ENCODE results near the gene LGMN.

LGMN gene

DNA sequence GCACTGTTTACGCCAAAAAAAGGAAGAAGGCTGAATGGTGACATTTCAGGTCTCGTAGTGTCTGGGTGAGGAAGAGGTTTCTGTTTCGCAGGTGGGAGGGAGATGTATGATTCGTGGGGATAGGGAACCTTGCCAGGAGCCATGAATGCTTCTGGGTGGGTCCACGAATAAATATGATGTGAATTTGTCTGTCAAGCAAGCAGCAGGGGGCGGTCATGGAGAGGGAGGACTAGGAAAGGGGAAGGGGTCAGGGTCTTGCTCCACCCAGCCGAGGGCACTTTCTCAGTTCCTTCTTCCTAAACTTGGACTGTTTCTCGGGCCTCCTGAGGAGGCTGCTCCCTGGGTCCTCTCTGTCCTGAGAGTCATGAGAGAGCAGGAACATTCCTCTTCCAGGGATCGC is 72.5 kb downstream of the LGMN start:
- DNase-seq (ENCODE audit: low spot score), result peak; percentile 44

DNA sequence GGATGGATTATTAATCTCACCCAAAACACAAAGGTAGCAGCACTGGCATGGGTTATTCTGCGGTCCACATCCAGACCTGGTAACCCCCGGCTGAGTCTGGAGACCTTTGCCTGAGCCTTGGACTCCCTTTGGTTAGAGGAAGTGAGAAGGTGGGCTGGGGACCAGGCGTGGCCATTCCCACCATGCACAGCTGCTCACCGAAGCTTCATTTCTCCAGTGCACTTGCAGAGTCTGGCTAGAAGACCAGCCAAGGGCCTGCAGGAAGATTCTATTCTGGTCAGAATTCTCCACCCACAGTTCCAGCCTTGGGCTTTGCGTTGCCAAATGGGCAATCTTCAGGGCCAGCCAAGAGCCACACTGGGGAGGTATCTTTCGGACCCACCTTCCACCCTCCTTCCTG is 73.0 kb downstream of the LGMN start:
- DNase-seq (ENCODE audit: low spot score), result no peak

DNA sequence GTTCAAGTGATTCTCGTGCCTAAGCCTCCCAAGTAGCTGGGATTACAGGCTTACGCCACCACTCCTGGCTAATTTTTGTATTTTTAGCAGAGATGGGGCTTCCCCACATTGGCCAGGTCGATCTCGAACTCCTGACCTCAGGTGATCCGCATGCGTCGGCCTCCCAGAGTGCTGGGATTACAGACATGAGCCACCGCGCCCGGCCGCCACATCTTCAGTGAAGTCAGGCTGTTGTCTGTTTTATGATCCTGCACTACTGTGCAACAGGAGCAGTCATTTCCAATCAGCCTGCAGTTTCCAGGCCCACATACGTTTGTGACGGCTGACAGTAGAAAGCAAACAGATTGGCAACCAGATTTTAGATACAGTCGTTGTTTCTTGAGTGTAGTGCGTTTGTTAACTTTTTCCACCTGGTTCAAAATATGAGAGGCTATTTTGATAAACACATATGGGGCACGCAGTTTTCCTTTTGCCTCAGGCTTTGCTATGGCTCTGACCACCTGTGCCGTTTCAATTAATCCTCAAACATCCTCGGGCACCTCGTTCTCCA is 74.8 kb downstream of the LGMN start:
- no peak for DNase-seq (ENCODE audit: low spot score)

- DNase-seq (ENCODE audit: low spot score), result no peak
These were observed 77.6 kb downstream of the LGMN start for GRCh38 chr14:92670643-92671366.

DNA sequence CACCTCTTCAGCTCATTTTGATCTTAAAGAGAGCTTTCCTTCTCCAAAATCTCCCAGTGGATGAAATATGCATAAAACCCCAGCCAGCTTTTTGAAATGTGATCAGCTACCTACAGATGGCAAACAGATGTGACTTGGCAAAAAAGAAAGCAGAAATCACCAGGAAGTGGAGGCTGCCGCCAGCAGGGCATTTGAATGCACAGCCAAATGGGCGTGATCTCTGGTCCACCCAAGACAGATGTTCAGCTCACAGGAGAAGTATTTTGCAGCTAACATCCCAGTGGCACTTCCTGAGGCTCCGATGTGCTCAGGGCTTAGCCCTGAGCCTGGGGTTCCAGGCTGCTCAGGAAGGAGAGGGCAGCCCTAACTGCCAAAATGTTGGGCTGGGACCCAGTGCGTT is 78.3 kb downstream of the LGMN start:
- DNase-seq (ENCODE audit: low spot score), result no peak

DNA sequence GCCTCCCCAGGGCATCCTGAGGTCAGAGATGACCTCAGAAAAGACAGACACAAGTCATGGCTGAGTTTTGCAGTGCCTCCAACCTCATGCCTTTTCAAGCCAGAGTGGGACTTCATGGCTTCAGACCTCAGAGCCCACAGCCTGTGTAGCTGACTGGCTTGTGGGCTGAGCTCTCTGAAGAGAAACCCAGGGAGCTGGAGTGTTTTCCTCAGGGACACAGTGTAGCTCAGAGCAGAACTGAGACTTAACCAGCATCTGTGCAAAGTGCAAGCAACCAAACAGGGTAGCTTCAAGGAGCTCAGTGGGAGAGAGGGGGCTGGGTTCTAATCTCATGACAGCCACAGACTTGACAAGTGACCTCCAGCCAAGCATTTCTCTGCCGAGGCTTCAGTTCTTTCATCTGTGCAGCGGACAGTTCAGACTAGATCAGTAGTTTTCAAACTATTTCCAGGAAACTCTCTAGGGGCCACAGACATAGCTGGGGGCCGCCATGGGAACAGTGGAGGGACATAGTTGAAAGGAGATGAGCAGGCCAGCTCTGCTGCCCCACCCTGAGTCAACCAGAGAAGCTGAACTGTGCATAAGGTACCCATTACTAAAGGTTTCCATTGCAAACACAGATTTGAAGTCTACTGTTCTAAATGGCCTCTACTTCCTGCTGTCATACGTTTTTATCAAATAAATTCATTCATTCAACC is 80.0 kb downstream of the LGMN start:
- DNase-seq (ENCODE audit: low spot score), result no peak

DNA sequence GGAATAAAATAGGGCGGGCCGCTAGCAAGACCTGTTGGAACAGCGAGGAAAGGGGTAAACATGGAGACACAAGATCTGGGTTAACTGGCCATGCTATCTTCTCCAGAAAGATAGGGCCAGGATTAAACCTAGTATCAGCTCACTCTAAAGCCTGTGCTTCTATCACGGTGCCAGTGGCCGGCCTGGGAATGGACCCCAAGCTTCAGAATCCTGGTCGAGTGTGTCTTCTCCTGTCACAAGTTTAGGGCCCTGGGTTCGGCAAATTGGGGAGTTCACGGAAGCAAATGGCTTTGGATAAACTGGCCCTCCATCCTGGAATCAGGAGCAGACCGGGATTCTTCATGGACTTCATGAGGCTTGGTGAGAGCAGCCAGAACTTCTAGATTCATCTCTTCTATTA is 82.2 kb downstream of the LGMN start:
- DNase-seq (ENCODE audit: low spot score), result no peak

GRCh38 chr14:92665661-92666110 is 82.7 kb downstream of the LGMN start:
- no peak for DNase-seq (ENCODE audit: low spot score)

- DNase-seq (ENCODE audit: low spot score), result no peak
These were observed 85.4 kb downstream of the LGMN start for GRCh38 chr14:92663049-92663448.

DNA sequence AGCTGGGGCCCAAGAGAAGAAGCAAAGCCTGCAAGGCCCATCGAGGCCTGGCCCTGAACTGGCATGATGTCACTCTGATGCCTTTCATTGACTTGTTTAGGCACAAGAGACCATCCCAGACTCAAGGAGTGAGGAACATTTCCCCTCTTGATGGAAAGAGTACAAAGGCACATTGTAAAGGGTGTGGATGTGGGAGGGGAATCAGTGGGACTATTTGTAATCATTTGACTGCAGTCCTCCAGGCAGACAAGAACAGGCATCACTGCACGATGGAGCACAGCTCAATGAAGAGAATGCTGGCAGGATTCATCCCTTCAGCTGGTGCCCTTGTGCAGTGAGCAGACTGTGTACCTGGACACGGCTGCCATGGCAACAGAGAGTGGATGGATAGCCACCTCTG is 87.9 kb downstream of the LGMN start:
- DNase-seq (ENCODE audit: low spot score), result peak; percentile 22

GRCh38 chr14:92659765-92660561 is 88.5 kb downstream of the LGMN start:
- peak; percentile 81 for DNase-seq (ENCODE audit: low spot score)

GRCh38 chr14:92658684-92659083 is 89.7 kb downstream of the LGMN start:
- DNase-seq (ENCODE audit: low spot score), result no peak

GRCh38 chr14:92658160-92658559 is 90.3 kb downstream of the LGMN start:
- no peak for DNase-seq (ENCODE audit: low spot score)

GRCh38 chr14:92657457-92658142 is 90.8 kb downstream of the LGMN start:
- peak; percentile 42 for DNase-seq (ENCODE audit: low spot score)

DNA sequence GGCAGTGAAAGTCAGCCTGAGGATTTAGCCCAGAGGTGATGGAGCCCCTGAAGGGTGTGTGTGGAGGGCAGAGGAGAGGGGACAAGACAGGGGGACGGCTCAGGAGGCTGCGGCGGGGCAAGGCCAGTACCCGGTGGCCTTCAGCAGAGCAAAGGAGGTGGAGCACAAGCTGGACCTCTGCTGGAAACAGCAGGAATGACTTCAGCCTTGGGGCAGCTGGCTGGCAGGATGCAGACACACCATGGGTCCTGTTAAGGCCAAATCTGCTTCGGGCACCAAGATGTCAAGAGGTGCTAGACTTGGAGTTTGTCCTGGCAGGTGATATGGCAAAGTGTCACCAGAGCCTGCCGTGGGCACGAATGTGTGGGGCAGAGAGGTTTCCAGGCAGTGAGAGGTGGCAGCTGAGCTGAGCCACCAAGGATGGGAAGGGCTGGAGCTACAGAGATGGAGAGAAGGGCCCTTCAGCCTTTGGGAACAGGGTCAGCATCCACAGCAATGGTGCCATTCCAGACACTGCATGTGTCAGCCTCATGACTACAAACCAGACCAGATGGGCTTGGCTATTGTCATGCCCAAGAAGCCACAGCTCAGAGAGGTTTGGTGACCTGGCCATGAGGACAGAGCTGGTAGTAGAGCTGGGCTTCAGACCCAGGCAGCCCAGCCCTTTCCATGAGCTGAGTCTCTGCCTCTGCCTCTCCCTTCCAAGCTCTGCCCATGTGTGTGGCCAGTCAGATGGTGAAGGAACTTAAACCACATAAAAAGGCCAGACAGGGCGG is 91.9 kb downstream of the LGMN start:
- DNase-seq (ENCODE audit: low spot score), result no peak

DNA sequence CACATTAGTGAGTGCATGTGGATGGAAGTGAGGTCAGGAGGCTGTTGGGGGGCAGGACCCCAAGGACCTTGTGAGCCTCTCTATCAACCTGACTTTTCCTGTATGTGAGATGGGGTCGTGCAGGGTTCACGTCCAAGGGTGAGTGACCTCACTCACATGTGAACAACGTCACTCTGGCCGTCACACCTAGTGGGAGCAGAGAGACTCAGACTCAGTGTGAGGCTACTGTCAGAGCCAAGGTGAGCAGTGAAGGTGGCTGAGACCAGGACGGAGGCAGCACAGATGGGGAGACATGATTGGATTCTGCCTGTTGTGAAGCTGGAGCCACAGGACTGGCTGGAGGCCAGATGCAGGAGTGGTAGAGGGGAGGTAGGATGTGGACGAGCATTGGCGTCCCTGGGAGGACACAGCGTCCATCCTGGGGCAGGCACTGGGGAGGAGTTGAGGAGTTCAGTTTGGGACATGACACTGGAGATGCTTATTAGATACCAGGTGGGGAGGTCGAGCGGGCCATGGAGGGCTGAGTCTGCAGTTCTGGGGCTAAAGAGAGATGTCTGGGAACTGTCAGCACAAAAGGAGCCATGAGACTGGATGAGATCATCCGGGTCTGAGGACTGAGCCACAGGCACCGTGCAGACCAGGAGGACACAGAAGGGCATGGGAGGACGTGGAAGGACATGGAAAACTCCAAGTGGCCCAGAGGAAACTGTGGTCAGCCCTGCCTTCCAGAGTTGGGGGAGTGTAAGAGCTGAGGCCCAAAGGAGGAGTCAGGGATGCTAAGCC is 92.8 kb downstream of the LGMN start:
- no peak for DNase-seq (ENCODE audit: low spot score)

DNA sequence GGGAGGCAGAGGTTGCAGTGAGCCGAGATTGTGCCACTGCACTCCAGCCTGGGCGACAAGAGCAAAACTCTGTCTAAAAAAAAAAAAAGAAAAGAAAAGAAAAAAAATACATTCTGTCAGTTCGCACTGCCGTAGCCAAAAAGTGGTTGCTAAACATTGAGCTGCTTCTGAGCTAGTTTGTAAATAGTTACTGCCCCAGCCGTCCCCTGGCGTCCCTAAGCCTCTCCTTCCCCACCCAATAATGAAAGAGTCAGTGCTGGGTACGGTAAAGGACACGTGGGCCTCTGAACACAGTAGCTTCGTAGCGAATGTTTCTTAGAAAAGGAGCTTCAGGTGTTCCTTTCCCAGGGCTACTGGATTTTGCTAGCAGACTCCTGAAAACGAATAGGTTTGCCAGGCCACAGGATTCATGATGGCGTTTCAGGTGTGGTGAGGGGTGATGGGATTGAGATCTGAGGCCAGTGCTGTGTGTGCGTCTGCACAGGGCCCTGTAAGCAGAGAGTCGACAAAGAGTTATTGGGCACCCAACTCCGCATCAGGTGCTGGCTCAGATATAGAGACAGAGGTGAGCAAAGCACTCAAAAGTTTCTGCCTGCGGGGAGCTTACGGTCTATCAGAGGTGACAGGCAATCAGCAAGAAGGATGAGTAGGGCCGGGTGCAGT is 94.1 kb downstream of the LGMN start:
- no peak for DNase-seq (ENCODE audit: low spot score)
